CD4-positive, alpha-beta T cell treated with Interleukin-4 for 1 hour (primary cell): ENCODE measurements around the gene TRABD2B.

Experiments
- DNase-seq, 2 donors: peaks; one replicate each; pipeline ENCODE4 v3.0.0-alpha.2; 2020 to 2022

TRABD2B gene

GRCh38 chr1:47712596-47713299 is 284.4 kb downstream of the TRABD2B start:
- no peak for DNase-seq

DNA sequence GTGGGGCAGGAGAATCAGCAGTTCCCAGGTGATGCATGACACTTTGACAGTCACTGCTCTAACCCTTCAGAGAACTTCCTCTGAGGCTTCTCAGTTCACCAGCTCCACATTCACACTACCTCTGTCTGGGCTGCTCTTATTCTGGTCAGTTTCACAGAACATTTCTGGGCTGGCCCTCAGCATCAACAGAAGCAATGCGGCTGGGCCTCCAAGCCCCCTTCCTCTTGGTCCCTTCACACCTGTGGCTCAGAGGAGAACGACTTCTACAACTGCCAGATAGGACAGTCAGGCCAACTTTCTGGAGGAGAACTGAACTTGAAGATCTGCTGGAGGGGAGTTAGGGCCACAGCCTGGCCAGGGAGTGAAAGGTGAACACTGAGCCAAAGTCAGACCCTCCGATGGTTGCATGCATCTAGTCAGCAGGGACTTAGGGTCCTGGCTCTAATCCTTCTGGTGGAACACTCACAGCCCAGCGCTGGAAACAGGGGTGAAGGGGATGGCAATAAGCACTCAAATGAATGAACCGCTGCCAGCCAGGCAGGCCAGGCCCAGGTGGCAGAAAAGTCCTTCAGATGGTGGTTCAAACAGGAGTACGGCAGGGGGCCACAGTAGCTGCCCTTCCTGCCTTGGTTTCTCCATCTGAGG is 285.2 kb downstream of the TRABD2B start:
- no peak for DNase-seq

DNA sequence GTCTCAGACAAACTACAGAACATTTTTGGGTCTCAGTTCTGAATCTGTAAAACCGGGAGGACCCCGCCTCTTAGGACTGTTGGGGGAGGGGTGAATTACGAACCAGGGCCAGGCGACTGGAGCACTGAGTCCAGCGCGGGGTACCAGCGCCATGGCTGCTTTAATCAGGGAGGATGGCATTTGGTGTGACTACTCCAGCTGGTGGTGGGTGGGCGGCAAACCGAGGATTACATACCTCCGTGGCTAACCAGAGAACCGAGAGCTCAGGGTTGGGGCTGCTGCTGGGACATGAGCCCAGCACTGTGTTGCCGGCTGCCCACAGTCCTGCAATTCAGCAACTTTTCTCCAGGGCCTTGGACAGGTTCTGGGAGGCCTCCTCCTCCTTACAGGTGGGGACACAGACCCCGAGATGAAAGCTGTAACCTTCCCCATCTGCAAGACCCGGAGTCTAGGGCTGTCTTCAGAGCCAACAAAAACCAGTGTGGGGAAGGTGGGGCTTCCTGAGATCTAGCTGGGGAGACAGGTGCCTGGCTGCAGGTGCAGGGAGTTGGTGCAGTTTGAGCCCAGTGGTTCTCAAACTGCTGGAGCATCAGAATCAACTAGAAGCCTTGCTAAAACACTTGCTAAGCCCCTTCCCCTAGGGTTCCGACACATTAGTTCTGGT is 285.9 kb downstream of the TRABD2B start:
- DNase-seq = no peak
